Keratinocyte (primary cell): ENCODE results near the gene SHC3. TPM values are rescaled to one million over a fixed set of nuclear protein-coding genes. Genes with fewer than 3 reads are reported as not detected.

ENCODE experiments used
- DNase-seq: peaks from one replicate; pipeline ENCODE4 v3.0.0-alpha.2; 2011; ENCODE audit warnings: low read depth, missing footprints, low spot score
- FAIRE-seq: peaks from 2 replicates; lab custom pipeline; 2011; peaks lifted over from hg19 to GRCh38; lab: Jason Lieb, UNC
- H2AFZ ChIP-seq: 2 replicates; pipeline ENCODE4 v1.6.0; 2012; ENCODE audit warnings: low read length, control low read depth, inconsistent platforms; ENCODE audit not compliant: control insufficient read depth
- H3K27ac ChIP-seq: 2 replicates; pipeline ENCODE4 v1.5.1; 2011; ENCODE audit warnings: low read length; ENCODE audit not compliant: control insufficient read depth, insufficient read depth
- H3K27me3 ChIP-seq: 3 replicates; pipeline ENCODE4 v1.6.0; 2011; ENCODE audit warnings: low read length; ENCODE audit not compliant: control insufficient read depth, insufficient read depth; ENCODE audit errors: extremely low read depth
- H3K36me3 ChIP-seq, 2 experiments: 2 replicates in 1 of 2; 3 replicates in 1 of 2; pipeline ENCODE4 v1.5.1; 2011; ENCODE audit warnings: low read length in 2 of 2, mild to moderate bottlenecking in 1 of 2; ENCODE audit not compliant: control insufficient read depth in 2 of 2, insufficient read depth in 2 of 2; ENCODE audit errors: extremely low read depth in 1 of 2
- H3K4me1 ChIP-seq: 3 replicates; pipeline ENCODE4 v1.5.1; 2011; ENCODE audit warnings: low read length; ENCODE audit not compliant: control insufficient read depth, insufficient read depth; ENCODE audit errors: extremely low read depth
- H3K4me2 ChIP-seq: 3 replicates; pipeline ENCODE4 v1.6.0; 2011; ENCODE audit warnings: low read depth, low read length; ENCODE audit not compliant: control insufficient read depth, insufficient read depth; ENCODE audit errors: extremely low read depth
- H3K4me3 ChIP-seq, 3 experiments: fragments of 200-600 bp in 1 of 3; sonication (generic) in 1 of 3; 2 replicates in 2 of 3; 3 replicates in 1 of 3; pipeline ENCODE4 v1.5.1; 2011 to 2016; ENCODE audit warnings: low read length in 3 of 3, mild to moderate bottlenecking in 3 of 3, control low read depth in 2 of 3, inconsistent platforms in 1 of 3, low read depth in 1 of 3, mixed read lengths in 1 of 3, mixed run types in 1 of 3, moderate library complexity in 1 of 3; ENCODE audit not compliant: control insufficient read depth in 2 of 3, insufficient read depth in 2 of 3; ENCODE audit errors: extremely low read depth in 1 of 3
- H3K79me2 ChIP-seq: 2 replicates; pipeline ENCODE4 v1.6.0; 2012; ENCODE audit warnings: low read length; ENCODE audit not compliant: control insufficient read depth, insufficient read depth
- H3K9ac ChIP-seq: 3 replicates; pipeline ENCODE4 v1.6.0; 2011; ENCODE audit warnings: low read length; ENCODE audit not compliant: control insufficient read depth, insufficient read depth; ENCODE audit errors: extremely low read depth
- H3K9me1 ChIP-seq: 3 replicates; pipeline ENCODE4 v1.6.0; 2011; ENCODE audit warnings: low read length; ENCODE audit not compliant: control insufficient read depth, insufficient read depth; ENCODE audit errors: extremely low read depth
- H3K9me3 ChIP-seq: 2 replicates; pipeline ENCODE4 v1.5.1; 2012; ENCODE audit warnings: low read depth, low read length; ENCODE audit not compliant: control insufficient read depth
- H4K20me1 ChIP-seq: 3 replicates; pipeline ENCODE4 v1.6.0; 2011; ENCODE audit warnings: low read length; ENCODE audit not compliant: control insufficient read depth, insufficient read depth; ENCODE audit errors: extremely low read depth
- CTCF ChIP-seq, 3 experiments: IDR thresholded peaks in 1 of 3; conservative IDR thresholded peaks in 1 of 3; optimal IDR thresholded peaks in 1 of 3; 2 replicates in 2 of 3; 3 replicates in 1 of 3; pipeline versions ENCODE3 to v1.5.1; 2011; ENCODE audit warnings: low read length in 3 of 3, mild to moderate bottlenecking in 3 of 3, moderate library complexity in 2 of 3, control low read depth in 1 of 3, inconsistent platforms in 1 of 3; ENCODE audit not compliant: insufficient read depth in 2 of 3; ENCODE audit errors: extremely low read depth in 1 of 3
- EZH2 ChIP-seq: IDR thresholded peaks from one replicate; pipeline ENCODE4 v1.6.1; 2012; ENCODE audit warnings: inconsistent platforms, mild to moderate bottlenecking, low read length, moderate library complexity
- dilution Hi-C: fragments of 300-500 bp; cut with MboI; formaldehyde crosslinking; loops from one replicate; pipeline ENCODE4 v1.7.0; 2020; ENCODE audit warnings: low sequenced_read_pairs; ENCODE audit not compliant: extremely low pct_ligation_motif_present
- polyA plus RNA-seq, 5 experiments: library from polyadenylated mRNA; depleted of rRNA in 3 of 5; stranded (reverse) in 3 of 5; stranded (forward) in 1 of 5; unstranded in 1 of 5; fragments of >200 nt; gene quantifications; 1 replicate in 1 of 5; 2 replicates in 3 of 5; 3 replicates in 1 of 5; pipeline versions ENCODE4 v1.2.1 to v1.2.3, GENCODE V29; 2011 to 2012; ENCODE audit warnings: missing spikeins in 2 of 5, low read depth in 1 of 5, low replicate concordance in 1 of 5

SHC3 gene
- polyA plus RNA-seq, 1 donor (not counting 4 experiments of a cell fraction or from before 2014, with no cell fraction given), result 0.03 TPM

- Histone ChIP-seq H4K20me1 (no peaks in the 10 kb centered on the region), H3K9me3 (no peaks in the 10 kb centered on the region), H3K36me3 (no peaks in the 10 kb centered on the region), H3K9me1 (no peaks in the 10 kb centered on the region), H3K4me1 (no peaks in the 10 kb centered on the region), H3K79me2 (no peaks in the 10 kb centered on the region), H3K4me3 (no peak overlapping the region), H2AFZ (no peak overlapping the region), H3K27ac (no peak overlapping the region), H3K27me3 (no peaks in the 10 kb centered on the region), H3K9ac (no peak overlapping the region), H3K4me2 (no peak overlapping the region)
- no peak for FAIRE-seq
- DNase-seq, result no peak
- no peak for TF ChIP-seq EZH2
- TF ChIP-seq CTCF (optimal IDR thresholded peaks at IDR 0.05 in 1 of 3, IDR thresholded peaks at IDR 0.05 in 1 of 3, conservative IDR thresholded peaks at IDR 0.05 in 1 of 3; ENCODE audit: extremely low read depth in 1 of 3, insufficient read depth in 2 of 3, low read length in 3 of 3), result no peak
- dilution Hi-C loops, result no loop called here
These were observed 206.2 kb downstream of the SHC3 start for GRCh38 chr9:88972401-88972800.

DNA sequence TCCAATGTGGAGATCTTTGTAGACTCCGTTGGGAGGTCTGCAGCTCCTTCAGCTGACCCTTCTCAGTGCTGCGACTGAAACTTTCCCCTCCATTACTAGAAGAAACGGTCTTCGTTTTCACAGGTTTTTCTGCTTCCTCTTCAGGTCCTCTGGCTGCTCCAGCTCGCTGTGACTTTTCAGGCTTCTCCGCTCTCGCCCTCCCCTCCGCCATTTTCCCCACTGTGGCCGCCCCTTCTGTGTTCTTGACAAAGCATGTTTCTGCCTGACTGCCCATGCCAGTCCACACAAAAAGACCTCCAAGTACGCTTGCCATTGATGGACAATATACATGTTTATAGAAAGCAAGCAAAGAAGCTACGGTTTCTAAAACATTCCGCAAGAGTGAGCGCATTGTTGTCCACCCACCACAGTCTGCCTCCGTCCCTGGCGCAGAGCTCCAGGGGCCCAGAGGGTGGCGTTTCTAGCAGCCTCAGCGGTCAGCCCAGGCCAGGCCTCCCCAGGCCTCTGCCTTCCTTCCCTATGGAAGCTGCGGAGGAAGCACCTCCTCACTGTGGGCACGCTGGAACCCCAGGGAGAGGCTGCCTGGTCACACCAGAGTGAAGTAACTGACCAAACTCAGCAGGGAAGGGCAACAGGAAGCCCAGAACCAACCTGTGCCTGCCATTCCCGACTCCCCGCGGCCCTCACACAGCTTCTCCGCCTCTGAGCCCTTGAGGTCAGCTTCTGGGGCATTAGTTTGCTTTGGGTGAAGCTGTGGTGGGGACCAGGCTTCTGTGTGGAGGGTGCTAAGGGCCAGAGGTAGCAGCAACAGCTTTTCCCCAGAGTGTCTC, 207.3 kb downstream of the SHC3 start:
- TF ChIP-seq EZH2 (no peak), CTCF (optimal IDR thresholded peaks at IDR 0.05 in 1 of 3, IDR thresholded peaks at IDR 0.05 in 1 of 3, conservative IDR thresholded peaks at IDR 0.05 in 1 of 3; ENCODE audit: extremely low read depth in 1 of 3, insufficient read depth in 2 of 3, low read length in 3 of 3) (no peak)
- no peak for FAIRE-seq
- Histone ChIP-seq H3K9ac (no peak overlapping the region), H3K79me2 (no peaks in the 10 kb centered on the region), H3K4me1 (no peaks in the 10 kb centered on the region), H3K36me3 (no peaks in the 10 kb centered on the region), H3K4me2 (no peak overlapping the region), H3K27ac (no peak overlapping the region), H3K27me3 (no peaks in the 10 kb centered on the region), H2AFZ (no peak overlapping the region), H3K9me3 (no peaks in the 10 kb centered on the region), H4K20me1 (no peaks in the 10 kb centered on the region), H3K9me1 (no peaks in the 10 kb centered on the region), H3K4me3 (no peak overlapping the region)
- no peak for DNase-seq
- dilution Hi-C loops, result no loop called here
